HG03457 (cell line): ENCODE results near the gene NFATC2.

Source experiments
- ATAC-seq: cut with Tn5 transposase; IDR thresholded peaks from one replicate; pipeline ENCODE4 v1.9.1; 2021; ENCODE audit warnings: moderate number of reproducible peaks; ENCODE audit not compliant: unreplicated experiment

NFATC2 gene

GRCh38 chr20:51420805-51421204 is 121.7 kb downstream of the NFATC2 start:
- no peak for ATAC-seq

GRCh38 chr20:51420111-51420510 is 122.4 kb downstream of the NFATC2 start:
- ATAC-seq, result no peak

GRCh38 chr20:51419646-51420045 is 122.9 kb downstream of the NFATC2 start:
- ATAC-seq, result no peak

GRCh38 chr20:51419231-51419630 is 123.3 kb downstream of the NFATC2 start:
- no peak for ATAC-seq

GRCh38 chr20:51418137-51418529 is 124.4 kb downstream of the NFATC2 start:
- ATAC-seq, result no peak

GRCh38 chr20:51417250-51418136 is 125.0 kb downstream of the NFATC2 start:
- no peak for ATAC-seq

GRCh38 chr20:51416532-51417249 is 125.8 kb downstream of the NFATC2 start:
- ATAC-seq, result no peak

GRCh38 chr20:51413857-51414256 is 128.7 kb downstream of the NFATC2 start:
- no peak for ATAC-seq

- ATAC-seq, result no peak
Measured at GRCh38 chr20:51412951-51413481, 129.5 kb downstream of the NFATC2 start.

GRCh38 chr20:51412333-51412871 is 130.1 kb downstream of the NFATC2 start:
- ATAC-seq, result no peak

- ATAC-seq, result no peak
Measured at GRCh38 chr20:51411870-51412269, 130.6 kb downstream of the NFATC2 start.

GRCh38 chr20:51410586-51411325 is 131.8 kb downstream of the NFATC2 start:
- no peak for ATAC-seq

GRCh38 chr20:51409192-51409880 is 133.2 kb downstream of the NFATC2 start:
- ATAC-seq, result no peak

GRCh38 chr20:51404297-51405060 is 138.0 kb downstream of the NFATC2 start:
- ATAC-seq, result peak; percentile 68

GRCh38 chr20:51403466-51404220 is 138.9 kb downstream of the NFATC2 start:
- ATAC-seq, result no peak

GRCh38 chr20:51402201-51402600 is 140.3 kb downstream of the NFATC2 start:
- no peak for ATAC-seq

GRCh38 chr20:51401496-51401895 is 141.0 kb downstream of the NFATC2 start:
- no peak for ATAC-seq

- ATAC-seq, result peak; percentile 59
Measured at GRCh38 chr20:51400051-51400926, 142.2 kb downstream of the NFATC2 start.
